Colonic mucosa (tissue), 4 donors: Measurements from ENCODE around the gene WNT7A. TPM values are rescaled to one million over a fixed set of nuclear protein-coding genes. Genes with fewer than 3 reads are reported as not detected.

ENCODE experiments used
- DNase-seq: peaks from one replicate; pipeline ENCODE4 v3.0.0-alpha.2; 2020
- H3K27ac ChIP-seq: fragments of 200-600 bp; one replicate; pipeline ENCODE4 v1.8.0; 2021
- H3K27me3 ChIP-seq: fragments of 200-600 bp; one replicate; pipeline ENCODE4 v1.8.0; 2021
- H3K36me3 ChIP-seq: fragments of 200-600 bp; one replicate; pipeline ENCODE4 v1.8.0; 2021
- H3K4me1 ChIP-seq: fragments of 200-600 bp; one replicate; pipeline ENCODE4 v1.8.0; 2021; ENCODE audit warnings: mild to moderate bottlenecking
- H3K4me3 ChIP-seq: fragments of 200-600 bp; one replicate; pipeline ENCODE4 v1.8.0; 2021
- H3K9ac ChIP-seq, 2 donors: one replicate each; pipeline ENCODE4 v1.7.0; 2013; ENCODE audit warnings: control low read depth in 2 of 2, low read depth in 2 of 2, low read length in 2 of 2
- H3K9me3 ChIP-seq: fragments of 200-600 bp; one replicate; pipeline ENCODE4 v1.8.0; 2021
- intact Hi-C: fragments of 100-400 bp; cut with DNase I; formaldehyde crosslinking; loops from one replicate; pipeline ENCODE4 v1.14.1; 2022
- total RNA-seq, 2 donors: library from RNA; stranded (reverse); fragmentation: NEBNext Ultra II Directional in 1 of 2; extraction: Animal tissue kit (Norgen Biotek cat#: 25700) in 1 of 2; gene quantifications; one replicate each; pipeline ENCODE4 v1.2.1, GENCODE V29; 2021
- TF ChIP-seq, protein P1 (sequence below): fragments of 200-600 bp; IDR thresholded peaks from one replicate; pipeline ENCODE4 v1.8.0; 2022; ENCODE audit warnings: antibody characterized with exemption, mild to moderate bottlenecking
- donor health status: healthy.
- donor health status: DM: no; HTN: no; CAD: no.
- donor health status: DM: no; HTN: no; CAD: no.

Gene WNT7A
- total RNA-seq, 2 donors from 2014 or later, result not detected

DNA sequence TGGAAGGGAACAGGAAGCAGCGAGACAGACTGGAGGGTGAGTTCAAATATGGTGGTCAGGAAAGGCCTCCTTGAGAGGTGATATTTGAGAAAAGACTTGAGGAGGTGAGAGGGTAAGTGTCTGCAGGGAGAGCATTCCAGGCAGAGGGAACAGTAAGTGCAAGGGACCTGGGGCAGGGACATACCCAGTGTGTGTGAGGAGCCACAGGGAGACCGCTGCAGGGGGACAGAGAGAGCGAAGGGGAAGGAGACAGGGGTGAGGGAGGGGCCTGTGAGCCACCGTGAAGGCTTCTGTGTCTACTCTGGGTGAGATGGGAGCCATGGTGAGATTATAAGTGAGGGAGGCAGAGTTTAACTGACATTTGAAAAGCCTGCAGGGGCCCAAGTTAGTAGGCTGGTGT is 38.0 kb downstream of the WNT7A start:
- intact Hi-C loops, result no loop called here
- H3K27ac ChIP-seq, result no peak overlapping the region
- H3K9me3 ChIP-seq, result no peaks in the 10 kb centered on the region
- H3K4me3 ChIP-seq, result no peak overlapping the region
- H3K36me3 ChIP-seq, result no peaks in the 10 kb centered on the region
- no peaks in the 10 kb centered on the region for H3K4me1 ChIP-seq
- H3K9ac ChIP-seq, result no peak overlapping the region
- no peaks in the 10 kb centered on the region for H3K27me3 ChIP-seq
- TF ChIP-seq, protein P1, sequence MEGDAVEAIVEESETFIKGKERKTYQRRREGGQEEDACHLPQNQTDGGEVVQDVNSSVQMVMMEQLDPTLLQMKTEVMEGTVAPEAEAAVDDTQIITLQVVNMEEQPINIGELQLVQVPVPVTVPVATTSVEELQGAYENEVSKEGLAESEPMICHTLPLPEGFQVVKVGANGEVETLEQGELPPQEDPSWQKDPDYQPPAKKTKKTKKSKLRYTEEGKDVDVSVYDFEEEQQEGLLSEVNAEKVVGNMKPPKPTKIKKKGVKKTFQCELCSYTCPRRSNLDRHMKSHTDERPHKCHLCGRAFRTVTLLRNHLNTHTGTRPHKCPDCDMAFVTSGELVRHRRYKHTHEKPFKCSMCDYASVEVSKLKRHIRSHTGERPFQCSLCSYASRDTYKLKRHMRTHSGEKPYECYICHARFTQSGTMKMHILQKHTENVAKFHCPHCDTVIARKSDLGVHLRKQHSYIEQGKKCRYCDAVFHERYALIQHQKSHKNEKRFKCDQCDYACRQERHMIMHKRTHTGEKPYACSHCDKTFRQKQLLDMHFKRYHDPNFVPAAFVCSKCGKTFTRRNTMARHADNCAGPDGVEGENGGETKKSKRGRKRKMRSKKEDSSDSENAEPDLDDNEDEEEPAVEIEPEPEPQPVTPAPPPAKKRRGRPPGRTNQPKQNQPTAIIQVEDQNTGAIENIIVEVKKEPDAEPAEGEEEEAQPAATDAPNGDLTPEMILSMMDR, result no peak
- DNase-seq, result no peak

DNA sequence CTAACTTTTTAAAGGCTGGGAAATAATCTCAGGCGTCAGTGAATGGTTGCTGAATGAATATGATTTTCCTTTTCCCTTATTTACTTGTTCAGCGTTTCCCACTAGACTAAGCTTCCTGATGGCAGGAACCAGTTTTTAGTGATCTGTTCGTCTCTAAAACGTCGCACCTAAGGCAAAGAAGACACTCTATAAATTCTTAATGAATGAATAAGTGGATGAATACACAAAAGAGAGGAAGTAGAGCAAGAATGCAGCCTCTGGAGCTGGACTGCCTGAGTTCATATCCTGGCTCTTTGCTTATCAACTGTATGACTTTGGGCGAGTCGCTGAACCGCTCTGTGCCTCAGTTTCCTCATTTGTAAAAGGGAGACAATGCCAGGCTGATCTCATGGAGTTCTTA is 38.7 kb downstream of the WNT7A start:
- H3K4me3 ChIP-seq, result no peak overlapping the region
- no peaks in the 10 kb centered on the region for H3K4me1 ChIP-seq
- DNase-seq, result no peak
- TF ChIP-seq, protein P1, result no peak
- no peaks in the 10 kb centered on the region for H3K36me3 ChIP-seq
- no peaks in the 10 kb centered on the region for H3K9me3 ChIP-seq
- no peak overlapping the region for H3K9ac ChIP-seq
- intact Hi-C loops, result no loop called here
- H3K27ac ChIP-seq, result no peak overlapping the region
- no peaks in the 10 kb centered on the region for H3K27me3 ChIP-seq

DNA sequence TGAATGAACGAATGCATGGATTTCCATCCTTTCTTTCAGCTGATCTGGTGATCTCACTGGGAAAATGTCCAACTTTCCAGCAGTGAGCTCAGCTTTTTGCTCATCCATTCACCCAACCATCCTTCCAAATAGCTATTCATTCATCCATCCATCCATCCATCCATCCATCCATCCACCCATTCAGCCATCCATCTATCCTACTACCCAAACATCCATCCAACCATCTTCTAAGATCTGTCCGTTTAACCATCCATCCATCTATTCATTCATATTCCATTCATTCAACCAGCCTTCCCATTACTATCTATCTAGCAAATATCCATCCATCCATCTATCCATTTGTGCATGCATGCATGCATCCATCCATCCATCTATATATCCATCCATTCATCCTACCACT is 39.4 kb downstream of the WNT7A start:
- TF ChIP-seq, protein P1, result no peak
- no peak overlapping the region for H3K9ac ChIP-seq

DNA sequence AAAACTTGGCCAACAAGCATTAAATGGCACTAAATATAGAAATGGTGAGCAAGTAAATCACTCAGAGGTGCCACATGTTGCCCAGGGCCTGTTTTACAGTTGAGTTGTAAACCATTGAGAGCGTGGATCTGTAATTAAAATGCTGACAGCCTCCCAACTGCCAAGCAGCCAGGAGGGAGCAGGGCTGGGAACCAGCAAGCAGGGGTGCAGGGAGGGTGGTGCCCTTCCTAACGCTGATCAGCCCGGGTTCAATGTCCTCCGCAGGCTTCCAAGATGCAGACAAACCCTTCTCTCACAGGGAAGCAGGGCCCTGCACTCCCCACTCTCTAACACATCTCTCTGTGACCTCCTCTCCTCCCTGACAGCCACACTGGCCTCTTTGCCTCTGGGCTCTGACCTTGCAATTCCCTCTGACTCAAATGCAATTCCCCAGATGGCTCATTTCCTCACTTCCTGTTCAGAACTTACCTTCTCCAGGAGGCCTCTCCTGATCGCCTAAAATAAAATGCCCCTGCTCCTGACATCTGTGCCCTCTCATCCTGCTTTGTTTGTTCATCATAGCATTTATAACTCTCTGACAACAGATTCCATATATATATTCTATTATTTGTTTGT is 40.0 kb downstream of the WNT7A start:
- Histone ChIP-seq H3K36me3 (no peaks in the 10 kb centered on the region), H3K9ac (no peak overlapping the region), H3K4me1 (no peaks in the 10 kb centered on the region), H3K27ac (no peak overlapping the region), H3K9me3 (no peaks in the 10 kb centered on the region), H3K4me3 (no peak overlapping the region), H3K27me3 (no peaks in the 10 kb centered on the region)
- TF ChIP-seq, protein P1, result no peak
- intact Hi-C loops, result no loop called here
- DNase-seq, result no peak

More for the DNA sequence above, 39.4 kb downstream of the WNT7A start:
- no peaks in the 10 kb centered on the region for H3K36me3 ChIP-seq
- no peaks in the 10 kb centered on the region for H3K9me3 ChIP-seq
- no peak overlapping the region for H3K27ac ChIP-seq
- H3K4me1 ChIP-seq, result no peaks in the 10 kb centered on the region
- no peak for DNase-seq
- H3K27me3 ChIP-seq, result no peaks in the 10 kb centered on the region
- intact Hi-C loops, result no loop called here
- no peak overlapping the region for H3K4me3 ChIP-seq

DNA sequence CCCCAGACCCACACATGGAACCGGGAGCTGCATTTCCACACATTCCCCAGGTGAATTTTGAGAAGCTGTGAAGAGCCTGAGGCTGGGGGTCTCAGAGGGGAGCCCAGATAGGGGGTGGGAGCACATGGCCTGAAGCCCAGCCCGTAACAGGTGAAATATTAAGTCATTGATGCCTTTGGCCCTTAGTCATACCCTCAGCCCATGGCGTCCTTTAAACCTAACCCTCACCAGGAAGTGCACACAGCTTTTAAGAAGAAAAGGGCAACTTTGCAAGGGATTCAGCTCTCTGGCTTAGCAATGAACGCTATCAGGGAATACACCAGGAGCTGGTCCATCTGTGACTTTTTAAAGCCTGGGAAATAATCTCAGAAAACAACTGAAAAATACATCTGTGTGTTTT is 40.6 kb downstream of the WNT7A start:
- Histone ChIP-seq H3K27ac (no peak overlapping the region), H3K9ac (no peak overlapping the region), H3K36me3 (no peaks in the 10 kb centered on the region), H3K4me1 (no peaks in the 10 kb centered on the region), H3K27me3 (no peaks in the 10 kb centered on the region), H3K9me3 (no peaks in the 10 kb centered on the region), H3K4me3 (no peak overlapping the region)
- TF ChIP-seq, protein P1, result no peak
- no peak for DNase-seq
- intact Hi-C loops, result no loop called here
